ENCODE measurements around the gene QRFP. TPM values are rescaled to one million over a fixed set of nuclear protein-coding genes. Genes with fewer than 3 reads are reported as not detected.

QRFP gene
- total and polyA plus RNA-seq, 2 of the 8 experiments (the other 6 are each of a cell fraction or from before 2014, with no cell fraction given), result not detected

DNA sequence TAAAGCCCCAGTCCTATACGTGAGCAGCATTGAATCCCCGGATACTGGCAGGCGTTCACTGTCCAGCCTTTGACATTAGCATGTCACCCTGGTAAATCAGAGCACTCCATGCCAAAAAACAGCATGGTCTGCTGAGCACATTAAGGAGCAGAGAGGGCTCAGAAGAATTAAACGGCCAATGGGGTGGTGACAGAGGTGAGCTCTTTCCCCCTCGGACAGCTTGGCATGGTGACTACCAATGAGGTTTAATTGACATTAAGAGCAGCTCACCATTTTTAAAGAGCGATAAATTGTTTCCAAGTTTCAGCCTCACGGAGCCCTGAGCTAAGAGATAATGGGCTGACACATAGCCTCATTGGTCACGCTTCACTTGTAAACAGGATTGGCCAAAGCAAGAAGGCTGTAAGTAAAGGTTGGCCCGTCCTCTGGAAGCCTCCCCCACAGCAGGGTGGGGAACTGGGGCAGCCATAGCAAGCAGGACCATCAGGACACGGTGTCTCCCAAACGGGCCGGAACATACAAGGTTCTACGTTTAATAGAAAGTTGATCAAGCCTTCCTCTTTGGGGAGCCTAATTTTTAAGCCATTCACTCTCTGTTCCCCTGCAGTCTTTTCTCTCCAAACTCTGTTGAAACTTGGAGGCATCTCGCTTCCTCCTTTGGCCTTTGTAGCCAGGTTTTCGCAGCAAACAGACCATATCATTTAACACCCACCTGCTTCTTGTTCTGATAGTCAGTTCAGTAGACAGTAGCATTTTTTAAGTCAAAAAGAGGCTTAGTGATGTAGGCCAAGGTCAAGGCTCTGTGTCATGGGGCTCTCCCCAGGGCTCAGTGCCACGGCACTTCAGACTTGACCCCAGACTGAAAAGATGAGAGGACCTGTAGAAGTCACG is 25.9 kb downstream of the QRFP start (continued):
- TF ChIP-seq SIN3A (conservative IDR thresholded peaks at IDR 0.05 in 1 of 2, IDR thresholded peaks at IDR 0.05 in 1 of 2; ENCODE audit: low read depth in 1 of 2, low read length in 2 of 2), result no peak
- no peak for TF ChIP-seq PHF8 (conservative IDR thresholded peaks at IDR 0.05; ENCODE audit: low read depth, low read length)
- no peak for TF ChIP-seq YY1 (IDR thresholded peaks at IDR 0.05; ENCODE audit: low read depth, low read length)
- TF ChIP-seq POU5F1 (IDR thresholded peaks at IDR 0.05; ENCODE audit: low read depth, low read length), result no peak

Data from H1 (cell line).